A549 (cell line): ENCODE results near the gene RFX1.

Source experiments
- CHD2 ChIP-seq: fragments of 150-350 bp; IDR thresholded peaks from 2 replicates; pipeline ENCODE4 v1.6.1; 2014; ENCODE audit warnings: low read length; ENCODE audit not compliant: partially characterized antibody
- CHD4 ChIP-seq: fragments of 200-600 bp; sonication (generic); IDR thresholded peaks from 2 replicates; pipeline ENCODE4 v1.6.1; 2016; ENCODE audit warnings: antibody characterized with exemption, mild to moderate bottlenecking, borderline replicate concordance
- CTCF ChIP-seq: fragments of >200 bp; sonication (Bioruptor Twin); formaldehyde crosslinking; IDR thresholded peaks from 3 replicates; pipeline ENCODE4 v1.5.1; 2016
- FOSL2 ChIP-seq, 2 experiments: fragments of 450-650 bp in 1 of 2; fragments of >200 bp in 1 of 2; sonication (Bioruptor Twin) in 1 of 2; formaldehyde crosslinking; IDR thresholded peaks; 2 replicates each; pipeline versions ENCODE4 v1.5.0 to v1.6.1; 2016 to 2020; ENCODE audit warnings: mild to moderate bottlenecking in 1 of 2, moderate library complexity in 1 of 2
- JUNB ChIP-seq: fragments of >200 bp; sonication (Bioruptor Twin); formaldehyde crosslinking; IDR thresholded peaks from 2 replicates; pipeline ENCODE4 v1.6.1; 2016
- POLR2A ChIP-seq: IDR thresholded peaks from 2 replicates; pipeline ENCODE4 v1.6.1; 2012; ENCODE audit warnings: mild to moderate bottlenecking, low read length
- USF2 ChIP-seq: fragments of 450-650 bp; IDR thresholded peaks from 2 replicates; pipeline ENCODE4 v1.6.1; 2014; ENCODE audit warnings: antibody characterized with exemption

DNA sequence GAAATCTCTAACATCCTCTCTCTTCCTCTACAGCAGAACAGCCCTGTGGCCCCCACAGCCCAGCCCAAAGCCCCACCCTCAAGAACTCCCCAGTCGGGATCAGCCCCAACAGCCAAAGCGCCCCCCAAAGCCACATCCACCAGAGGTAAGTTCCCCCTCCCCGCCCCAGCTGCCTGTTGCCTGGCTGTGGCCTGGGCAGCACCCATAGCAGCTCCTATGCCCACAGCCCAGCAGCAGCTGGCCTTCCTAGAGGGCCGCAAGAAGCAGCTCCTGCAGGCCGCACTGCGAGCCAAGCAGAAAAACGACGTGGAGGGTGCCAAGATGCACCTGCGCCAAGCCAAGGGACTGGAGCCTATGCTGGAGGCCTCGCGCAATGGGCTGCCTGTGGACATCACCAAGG, 85.6 kb downstream of the RFX1 start:
- TF ChIP-seq JUNB (no peak), CHD2 (no peak), CTCF (no peak), POLR2A (no peak), USF2 (no peak), FOSL2 (IDR thresholded peaks at IDR 0.05) (no peak), FOSL2 (CRISPR knock-in tag; IDR thresholded peaks at IDR 0.05) (no peak), CHD4 (no peak)
